Activated CD8-positive, alpha-beta memory T cell treated with anti-CD3 and anti-CD28 coated beads, Interleukin-2, amount 50 U/mL, for 24 hours (primary cell): ENCODE results near the gene DBR1.

Source experiments
- DNase-seq: peaks from one replicate; pipeline ENCODE4 v3.0.0-alpha.2; 2020; ENCODE audit errors: extremely low read depth

Gene DBR1

GRCh38 chr3:138174421-138175131 lies at the start of gene DBR1:
Gene DBR1 (minus strand): TSS chr3:138174921. CDS start chr3:138174795, 126 bp downstream.
- peak; percentile 46 for DNase-seq

GRCh38 chr3:138222942-138223287 lies 48.2 kb upstream of the DBR1 start:
- DNase-seq, result no peak

- no peak for DNase-seq
Observed at GRCh38 chr3:138222131-138222941, 47.6 kb upstream of the DBR1 start.

- no peak for DNase-seq
Observed at GRCh38 chr3:138220788-138221187, 46.1 kb upstream of the DBR1 start.

- no peak for DNase-seq
Observed at GRCh38 chr3:138220242-138220641, 45.5 kb upstream of the DBR1 start.

GRCh38 chr3:138219255-138219654 lies 44.5 kb upstream of the DBR1 start:
- no peak for DNase-seq

- no peak for DNase-seq
Observed at GRCh38 chr3:138213398-138214085, 38.8 kb upstream of the DBR1 start.

GRCh38 chr3:138210528-138210927 lies 35.8 kb upstream of the DBR1 start:
- no peak for DNase-seq

GRCh38 chr3:138206196-138206595 lies 31.5 kb upstream of the DBR1 start:
- no peak for DNase-seq

- DNase-seq, result no peak
Observed at GRCh38 chr3:138205527-138205926, 30.8 kb upstream of the DBR1 start.

GRCh38 chr3:138203938-138204337 lies 29.2 kb upstream of the DBR1 start:
- DNase-seq, result no peak

GRCh38 chr3:138202945-138203701 lies 28.4 kb upstream of the DBR1 start:
- DNase-seq, result no peak

GRCh38 chr3:138200424-138200823 lies 25.7 kb upstream of the DBR1 start:
- no peak for DNase-seq

- no peak for DNase-seq
Observed at GRCh38 chr3:138199851-138200250, 25.1 kb upstream of the DBR1 start.

- DNase-seq, result no peak
Observed at GRCh38 chr3:138197524-138197923, 22.8 kb upstream of the DBR1 start.

GRCh38 chr3:138197058-138197457 lies 22.3 kb upstream of the DBR1 start:
- DNase-seq, result no peak

GRCh38 chr3:138196023-138196422 lies 21.3 kb upstream of the DBR1 start:
- DNase-seq, result no peak

GRCh38 chr3:138195481-138195880 lies 20.8 kb upstream of the DBR1 start:
- no peak for DNase-seq

GRCh38 chr3:138188013-138188730 lies 13.5 kb upstream of the DBR1 start:
- DNase-seq, result no peak

GRCh38 chr3:138187296-138188012 lies 12.7 kb upstream of the DBR1 start, which contains the start of gene ARMC8:
Gene ARMC8 (plus strand): TSS chr3:138187301. CDS start chr3:138187555, 254 bp downstream.
- no peak for DNase-seq
